Liver (tissue), 3 donors: ENCODE data around the gene COX18.

Source experiments
- FOXA2 ChIP-seq: IDR thresholded peaks from 2 replicates; pipeline ENCODE4 v1.6.1; 2016; ENCODE audit warnings: antibody characterized with exemption
- MAX ChIP-seq: IDR thresholded peaks from 2 replicates; pipeline ENCODE4 v1.6.1; 2016; ENCODE audit warnings: antibody characterized with exemption
- TAF1 ChIP-seq: conservative IDR thresholded peaks from 2 replicates; pipeline ENCODE4 v1.6.1; 2016; ENCODE audit warnings: antibody characterized with exemption, mild to moderate bottlenecking
- YY1 ChIP-seq: IDR thresholded peaks from 2 replicates; pipeline ENCODE4 v1.6.1; 2016; ENCODE audit warnings: antibody characterized with exemption, mild to moderate bottlenecking
- TF ChIP-seq, protein P1 (sequence below): fragments of 150-350 bp; IDR thresholded peaks from 2 replicates; pipeline ENCODE4 v1.5.1; 2017; ENCODE audit warnings: improper control_type of control experiment, low read depth, low read length; ENCODE audit not compliant: missing input control
- TF ChIP-seq, protein P2 (sequence below): IDR thresholded peaks from 2 replicates; pipeline ENCODE4 v1.6.1; 2016; ENCODE audit warnings: antibody characterized with exemption, mild to moderate bottlenecking
- donor health status: healthy.
- donor health status: healthy.

- no peak for TF ChIP-seq MAX
- TF ChIP-seq, protein P1, sequence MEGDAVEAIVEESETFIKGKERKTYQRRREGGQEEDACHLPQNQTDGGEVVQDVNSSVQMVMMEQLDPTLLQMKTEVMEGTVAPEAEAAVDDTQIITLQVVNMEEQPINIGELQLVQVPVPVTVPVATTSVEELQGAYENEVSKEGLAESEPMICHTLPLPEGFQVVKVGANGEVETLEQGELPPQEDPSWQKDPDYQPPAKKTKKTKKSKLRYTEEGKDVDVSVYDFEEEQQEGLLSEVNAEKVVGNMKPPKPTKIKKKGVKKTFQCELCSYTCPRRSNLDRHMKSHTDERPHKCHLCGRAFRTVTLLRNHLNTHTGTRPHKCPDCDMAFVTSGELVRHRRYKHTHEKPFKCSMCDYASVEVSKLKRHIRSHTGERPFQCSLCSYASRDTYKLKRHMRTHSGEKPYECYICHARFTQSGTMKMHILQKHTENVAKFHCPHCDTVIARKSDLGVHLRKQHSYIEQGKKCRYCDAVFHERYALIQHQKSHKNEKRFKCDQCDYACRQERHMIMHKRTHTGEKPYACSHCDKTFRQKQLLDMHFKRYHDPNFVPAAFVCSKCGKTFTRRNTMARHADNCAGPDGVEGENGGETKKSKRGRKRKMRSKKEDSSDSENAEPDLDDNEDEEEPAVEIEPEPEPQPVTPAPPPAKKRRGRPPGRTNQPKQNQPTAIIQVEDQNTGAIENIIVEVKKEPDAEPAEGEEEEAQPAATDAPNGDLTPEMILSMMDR, result no peak
- TF ChIP-seq TAF1, result no peak
- TF ChIP-seq YY1, result no peak
- TF ChIP-seq, protein P2, sequence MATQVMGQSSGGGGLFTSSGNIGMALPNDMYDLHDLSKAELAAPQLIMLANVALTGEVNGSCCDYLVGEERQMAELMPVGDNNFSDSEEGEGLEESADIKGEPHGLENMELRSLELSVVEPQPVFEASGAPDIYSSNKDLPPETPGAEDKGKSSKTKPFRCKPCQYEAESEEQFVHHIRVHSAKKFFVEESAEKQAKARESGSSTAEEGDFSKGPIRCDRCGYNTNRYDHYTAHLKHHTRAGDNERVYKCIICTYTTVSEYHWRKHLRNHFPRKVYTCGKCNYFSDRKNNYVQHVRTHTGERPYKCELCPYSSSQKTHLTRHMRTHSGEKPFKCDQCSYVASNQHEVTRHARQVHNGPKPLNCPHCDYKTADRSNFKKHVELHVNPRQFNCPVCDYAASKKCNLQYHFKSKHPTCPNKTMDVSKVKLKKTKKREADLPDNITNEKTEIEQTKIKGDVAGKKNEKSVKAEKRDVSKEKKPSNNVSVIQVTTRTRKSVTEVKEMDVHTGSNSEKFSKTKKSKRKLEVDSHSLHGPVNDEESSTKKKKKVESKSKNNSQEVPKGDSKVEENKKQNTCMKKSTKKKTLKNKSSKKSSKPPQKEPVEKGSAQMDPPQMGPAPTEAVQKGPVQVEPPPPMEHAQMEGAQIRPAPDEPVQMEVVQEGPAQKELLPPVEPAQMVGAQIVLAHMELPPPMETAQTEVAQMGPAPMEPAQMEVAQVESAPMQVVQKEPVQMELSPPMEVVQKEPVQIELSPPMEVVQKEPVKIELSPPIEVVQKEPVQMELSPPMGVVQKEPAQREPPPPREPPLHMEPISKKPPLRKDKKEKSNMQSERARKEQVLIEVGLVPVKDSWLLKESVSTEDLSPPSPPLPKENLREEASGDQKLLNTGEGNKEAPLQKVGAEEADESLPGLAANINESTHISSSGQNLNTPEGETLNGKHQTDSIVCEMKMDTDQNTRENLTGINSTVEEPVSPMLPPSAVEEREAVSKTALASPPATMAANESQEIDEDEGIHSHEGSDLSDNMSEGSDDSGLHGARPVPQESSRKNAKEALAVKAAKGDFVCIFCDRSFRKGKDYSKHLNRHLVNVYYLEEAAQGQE, result no peak
- no peak for TF ChIP-seq FOXA2
Measured at GRCh38 chr4:73098713-73099112, 29.2 kb upstream of the COX18 start.
